NCI-H460 (cell line): ENCODE measurements around the gene NPHP4. TPM values are rescaled to one million over a fixed set of nuclear protein-coding genes. Genes with fewer than 3 reads are reported as not detected.
"Not testable (repeated sequence)": the region's sequence is repeated elsewhere in the genome, so short reads cannot be mapped to it uniquely, and the experiment has no call there.

Source experiments
- DNase-seq: peaks from one replicate; pipeline ENCODE4 v3.0.0-alpha.2; 2016; ENCODE audit warnings: low read depth; ENCODE audit errors: extremely low read depth
- total RNA-seq: library from RNA; depleted of rRNA; stranded (reverse); fragments of >200 nt; shearing (Covaris generic); gene quantifications from 2 replicates; pipeline ENCODE4 v1.2.3, GENCODE V29; 2014

The NPHP4 gene
- total RNA-seq, 1 experiment from 2014 or later: 8.6 TPM

- no peak for DNase-seq
Measured at GRCh38 chr1:6025269-6026094, 33.3 kb upstream of the NPHP4 start.

GRCh38 chr1:6024376-6024775, 32.2 kb upstream of the NPHP4 start:
- no peak for DNase-seq

- no peak for DNase-seq
Measured at GRCh38 chr1:6023346-6023745, 31.1 kb upstream of the NPHP4 start.

GRCh38 chr1:6022193-6022592, 30.0 kb upstream of the NPHP4 start:
- no peak for DNase-seq

- DNase-seq: no peak
Measured at GRCh38 chr1:6019166-6019845, 27.1 kb upstream of the NPHP4 start.

- not testable (repeated sequence) for DNase-seq
Measured at GRCh38 chr1:6017654-6018053, 25.4 kb upstream of the NPHP4 start.

- DNase-seq: no peak
Measured at GRCh38 chr1:6016191-6016865, 24.1 kb upstream of the NPHP4 start.

- no peak for DNase-seq
Measured at GRCh38 chr1:6014130-6014999, 22.1 kb upstream of the NPHP4 start.

- DNase-seq: no peak
Measured at GRCh38 chr1:6013491-6013890, 21.3 kb upstream of the NPHP4 start.

GRCh38 chr1:6012529-6013318, 20.5 kb upstream of the NPHP4 start:
- no peak for DNase-seq

- DNase-seq: no peak
Measured at GRCh38 chr1:6011946-6012258, 19.7 kb upstream of the NPHP4 start.

GRCh38 chr1:6011161-6011945, 19.1 kb upstream of the NPHP4 start:
- no peak for DNase-seq

GRCh38 chr1:6010554-6010953, 18.3 kb upstream of the NPHP4 start:
- no peak for DNase-seq

- peak; percentile 65 for DNase-seq
Measured at GRCh38 chr1:6009120-6010040, 17.2 kb upstream of the NPHP4 start.

- no peak for DNase-seq
Measured at GRCh38 chr1:6008696-6009095, 16.5 kb upstream of the NPHP4 start.

GRCh38 chr1:6008084-6008415, 15.8 kb upstream of the NPHP4 start:
- no peak for DNase-seq

GRCh38 chr1:6007318-6008083, 15.3 kb upstream of the NPHP4 start:
- DNase-seq: no peak

GRCh38 chr1:6006882-6007281, 14.7 kb upstream of the NPHP4 start:
- DNase-seq: no peak
